GM18858 (cell line): ENCODE measurements around the gene KLHL29.

Experiments
- ATAC-seq: cut with Tn5 transposase; IDR thresholded peaks from one replicate; pipeline ENCODE4 v1.9.1; 2021; ENCODE audit not compliant: unreplicated experiment

Gene KLHL29

DNA sequence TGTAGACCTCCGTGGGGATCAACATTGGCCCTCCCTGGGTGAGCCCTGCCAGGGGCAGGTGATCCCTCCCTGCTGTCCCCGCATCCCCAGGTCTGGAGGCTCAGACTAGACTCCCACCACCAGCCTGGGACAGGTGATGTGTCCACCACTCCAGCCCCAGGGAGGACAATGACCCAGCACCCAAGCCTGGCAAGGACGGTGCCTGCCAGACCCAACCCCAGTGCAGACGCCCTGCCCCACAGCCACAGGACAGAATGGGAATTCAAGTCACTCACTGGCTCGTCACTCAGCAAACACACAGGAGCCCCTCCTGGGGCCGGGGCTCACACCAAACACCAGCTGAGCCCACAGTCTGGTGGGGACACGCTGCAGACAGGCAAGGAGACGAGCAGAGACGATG lies 302.2 kb downstream of the KLHL29 start:
- ATAC-seq = no peak

GRCh38 chr2:23687713-23688112 lies 302.7 kb downstream of the KLHL29 start:
- ATAC-seq = no peak

DNA sequence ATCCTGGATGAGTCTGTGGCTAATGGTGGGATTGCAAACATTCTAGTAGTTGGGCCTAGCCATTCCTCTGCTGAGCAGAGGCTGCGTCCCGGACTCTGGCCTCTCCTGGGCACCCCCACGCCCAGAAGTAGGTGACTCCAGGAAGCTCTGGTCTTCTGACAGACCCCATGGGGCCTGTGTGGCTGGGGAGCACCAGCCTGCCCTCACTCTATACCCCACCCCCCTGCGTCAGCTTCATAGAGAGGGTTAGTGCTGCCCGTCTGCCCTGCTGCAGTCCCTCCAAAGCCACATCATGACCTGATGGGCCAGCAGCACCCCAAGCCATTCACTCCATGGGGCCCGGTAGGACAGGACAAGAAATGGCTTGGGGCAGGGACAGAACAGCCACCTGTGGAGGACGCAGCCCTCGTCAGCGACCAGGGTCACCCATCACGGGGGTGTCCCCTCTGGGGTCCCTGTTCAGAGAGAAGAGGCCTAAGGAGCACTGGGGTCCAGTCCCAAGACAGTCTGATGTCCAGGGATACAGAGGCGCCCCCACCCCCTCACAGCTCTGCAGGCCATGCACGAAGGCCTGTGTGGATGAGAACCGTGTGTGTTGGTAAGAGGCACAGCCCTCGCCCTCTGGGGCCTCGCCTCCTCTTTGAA lies 303.6 kb downstream of the KLHL29 start:
- ATAC-seq = no peak

DNA sequence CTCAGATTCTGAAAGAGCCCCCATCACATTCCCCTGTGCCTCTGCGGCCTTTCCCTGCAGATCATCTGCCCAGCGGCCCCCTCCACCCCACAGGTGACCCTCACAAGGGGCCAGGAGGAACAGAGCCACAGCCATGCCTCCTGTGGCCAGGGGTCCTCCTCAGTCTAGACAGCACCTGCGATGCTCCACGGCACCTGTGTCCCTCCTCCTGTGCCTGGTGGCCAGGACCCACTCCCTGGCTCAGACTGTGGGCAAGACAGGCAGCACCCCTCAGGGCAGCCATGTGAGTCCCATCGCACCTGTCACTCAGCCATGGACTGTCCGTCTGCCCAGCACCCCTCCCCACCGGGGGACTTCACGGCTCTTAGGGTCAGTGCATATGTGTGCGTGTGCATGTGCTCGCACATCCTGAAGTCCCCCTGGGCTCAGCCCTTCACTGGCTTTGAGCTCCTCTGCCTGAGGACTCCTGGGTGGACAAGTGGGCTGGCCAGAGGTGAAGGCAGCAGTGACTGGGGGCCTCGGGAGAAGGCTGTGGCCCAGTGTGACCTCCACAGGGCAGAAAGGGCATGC lies 304.2 kb downstream of the KLHL29 start:
- ATAC-seq = no peak

GRCh38 chr2:23689891-23690290 lies 304.9 kb downstream of the KLHL29 start:
- ATAC-seq = no peak

DNA sequence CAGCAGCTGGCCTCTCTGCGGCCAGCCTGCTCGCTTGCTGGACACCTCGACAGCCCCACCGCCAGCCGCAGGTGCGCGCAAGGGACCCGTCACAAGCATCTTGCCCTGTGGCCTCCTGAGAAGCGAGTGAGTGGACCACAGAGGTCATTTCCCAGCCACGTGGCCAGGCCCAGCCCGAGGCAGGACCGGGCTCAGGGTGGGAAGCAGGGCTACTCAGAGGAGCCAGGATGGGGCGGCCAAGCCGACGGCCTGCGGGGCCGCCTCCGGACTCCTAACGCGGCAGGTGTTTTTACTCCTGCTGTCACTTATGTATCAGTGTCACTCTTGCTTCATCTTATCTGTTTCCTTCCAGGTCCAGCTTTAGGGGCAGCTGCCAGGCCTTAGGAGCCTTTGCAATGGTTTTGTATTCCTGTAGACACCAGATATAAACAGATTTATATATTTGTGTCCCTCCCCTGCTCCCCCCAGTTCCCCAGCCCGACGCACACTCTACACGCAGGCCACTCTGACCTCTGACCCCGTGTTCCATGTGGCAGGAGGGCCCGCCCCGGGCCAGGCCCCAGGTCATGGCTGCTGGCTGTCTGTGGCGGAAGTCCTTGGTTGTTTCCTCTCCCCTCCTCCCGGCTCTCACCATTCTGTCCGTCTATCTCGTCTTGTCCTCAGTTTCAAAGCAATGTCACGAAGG lies 305.6 kb downstream of the KLHL29 start:
- no peak for ATAC-seq

- ATAC-seq = no peak
These were observed 306.1 kb downstream of the KLHL29 start for GRCh38 chr2:23691106-23691470.

DNA sequence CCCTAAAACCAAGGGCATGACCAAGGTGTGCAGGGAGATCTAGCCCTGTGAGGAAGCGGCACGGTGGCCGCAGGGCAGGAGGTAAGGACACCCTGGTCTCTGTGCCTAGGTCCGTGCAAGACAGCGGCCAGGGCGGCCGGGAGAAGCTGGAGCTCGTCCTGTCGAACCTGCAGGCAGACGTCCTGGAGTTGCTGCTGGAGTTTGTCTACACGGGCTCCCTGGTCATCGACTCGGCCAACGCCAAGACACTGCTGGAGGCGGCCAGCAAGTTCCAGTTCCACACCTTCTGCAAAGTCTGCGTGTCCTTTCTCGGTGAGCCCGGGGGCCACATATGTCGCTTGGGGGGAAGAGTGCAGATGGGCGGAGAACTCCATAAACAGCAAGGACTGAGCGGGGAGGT lies 306.6 kb downstream of the KLHL29 start:
- no peak for ATAC-seq

- ATAC-seq = no peak
These were observed 307.3 kb downstream of the KLHL29 start for GRCh38 chr2:23692263-23692662.

DNA sequence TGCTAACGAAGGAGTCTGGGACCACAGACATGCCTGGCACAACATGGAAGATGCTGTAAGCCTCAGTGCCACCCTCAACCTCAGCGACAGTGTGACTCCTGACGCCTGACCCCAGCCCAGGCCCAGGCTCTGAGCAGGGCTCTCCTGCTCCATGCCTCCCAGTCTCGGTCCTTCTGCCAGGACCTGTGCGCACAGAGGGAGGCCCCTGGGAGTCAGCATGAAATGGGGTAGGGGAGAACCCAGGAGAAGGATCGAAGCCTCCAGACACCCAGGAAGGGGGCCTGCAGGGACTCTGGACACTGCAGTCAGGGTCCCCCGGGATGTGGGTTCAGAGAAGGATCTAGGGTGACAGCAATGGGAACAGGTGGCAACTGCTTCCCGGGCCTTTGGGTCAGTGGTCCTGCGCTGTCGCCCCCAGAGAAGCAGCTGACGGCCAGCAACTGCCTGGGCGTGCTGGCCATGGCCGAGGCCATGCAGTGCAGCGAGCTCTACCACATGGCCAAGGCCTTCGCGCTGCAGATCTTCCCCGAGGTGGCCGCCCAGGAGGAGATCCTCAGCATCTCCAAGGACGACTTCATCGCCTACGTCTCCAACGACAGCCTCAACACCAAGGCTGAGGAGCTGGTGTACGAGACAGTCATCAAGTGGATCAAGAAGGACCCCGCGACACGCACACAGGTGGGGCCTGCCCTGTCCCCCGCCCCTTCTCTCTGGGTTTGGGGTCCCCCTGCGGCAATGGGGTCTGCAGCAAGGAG lies 308.0 kb downstream of the KLHL29 start:
- ATAC-seq = no peak

DNA sequence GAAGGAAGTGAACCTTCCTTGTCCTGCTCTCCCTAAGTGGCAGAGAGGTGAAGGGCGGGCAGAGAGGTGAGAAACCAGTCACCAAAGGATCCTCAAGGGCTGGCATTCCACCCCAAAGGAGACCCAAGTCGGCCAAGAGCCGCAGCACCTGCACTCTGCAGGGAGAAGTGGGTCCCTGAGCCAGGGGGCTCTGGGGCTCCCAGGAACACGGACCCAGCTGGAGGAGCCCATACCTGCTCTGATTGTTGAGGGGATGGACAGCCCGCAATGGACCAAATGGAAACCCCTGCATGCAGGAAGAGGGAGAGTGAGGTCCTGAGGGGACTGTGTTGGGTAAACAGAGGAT lies 308.6 kb downstream of the KLHL29 start:
- ATAC-seq = no peak

GRCh38 chr2:23694058-23695045 lies 309.4 kb downstream of the KLHL29 start:
- ATAC-seq = no peak

- ATAC-seq = no peak
These were observed 310.4 kb downstream of the KLHL29 start for GRCh38 chr2:23695214-23695889.

DNA sequence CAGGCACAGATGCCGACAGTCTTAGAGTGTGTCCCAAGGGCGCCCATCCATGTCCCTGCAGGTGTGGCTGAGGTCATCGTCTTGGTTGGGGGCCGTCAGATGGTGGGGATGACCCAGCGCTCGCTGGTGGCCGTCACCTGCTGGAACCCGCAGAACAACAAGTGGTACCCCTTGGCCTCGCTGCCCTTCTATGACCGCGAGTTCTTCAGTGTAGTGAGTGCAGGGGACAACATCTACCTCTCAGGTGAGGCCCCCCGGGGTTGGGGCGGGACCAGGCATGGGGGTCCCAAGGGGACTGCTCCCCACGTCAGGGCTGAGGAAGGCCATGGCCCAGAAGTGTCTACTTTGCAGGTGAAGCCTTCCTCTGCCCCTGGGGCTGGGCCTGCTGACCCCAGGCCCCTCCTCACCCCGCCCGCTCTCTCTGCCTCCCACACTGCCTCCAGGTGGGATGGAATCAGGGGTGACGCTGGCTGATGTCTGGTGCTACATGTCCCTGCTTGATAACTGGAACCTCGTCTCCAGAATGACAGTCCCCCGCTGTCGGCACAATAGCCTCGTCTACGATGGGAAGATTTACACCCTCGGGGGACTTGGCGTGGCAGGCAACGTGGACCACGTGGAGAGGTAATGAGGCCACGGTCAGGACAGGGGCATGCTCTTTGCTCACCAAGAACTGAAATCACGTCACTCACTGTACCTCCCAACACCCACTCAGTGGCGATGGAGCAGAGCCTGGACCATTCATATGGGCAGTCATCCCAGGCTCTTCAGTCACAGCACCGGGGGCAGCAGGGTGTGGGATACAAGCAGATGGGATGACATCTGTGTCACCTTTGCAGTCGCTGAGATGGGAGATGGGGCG lies 311.1 kb downstream of the KLHL29 start:
- ATAC-seq = no peak

DNA sequence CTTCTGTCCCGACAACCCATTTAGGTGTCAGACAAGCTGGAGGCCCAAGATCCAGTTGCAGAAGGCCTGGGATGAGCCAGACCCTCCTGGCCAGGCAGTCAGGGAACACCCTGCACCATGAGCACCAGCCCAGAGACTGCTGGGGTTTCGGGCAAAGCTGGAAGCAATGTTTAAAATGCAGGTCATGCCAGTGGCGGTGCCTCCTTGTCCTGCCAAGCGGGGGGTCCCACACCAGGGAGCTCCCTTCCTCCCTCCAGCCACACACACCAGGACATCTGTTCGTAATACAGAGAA lies 311.7 kb downstream of the KLHL29 start:
- no peak for ATAC-seq

DNA sequence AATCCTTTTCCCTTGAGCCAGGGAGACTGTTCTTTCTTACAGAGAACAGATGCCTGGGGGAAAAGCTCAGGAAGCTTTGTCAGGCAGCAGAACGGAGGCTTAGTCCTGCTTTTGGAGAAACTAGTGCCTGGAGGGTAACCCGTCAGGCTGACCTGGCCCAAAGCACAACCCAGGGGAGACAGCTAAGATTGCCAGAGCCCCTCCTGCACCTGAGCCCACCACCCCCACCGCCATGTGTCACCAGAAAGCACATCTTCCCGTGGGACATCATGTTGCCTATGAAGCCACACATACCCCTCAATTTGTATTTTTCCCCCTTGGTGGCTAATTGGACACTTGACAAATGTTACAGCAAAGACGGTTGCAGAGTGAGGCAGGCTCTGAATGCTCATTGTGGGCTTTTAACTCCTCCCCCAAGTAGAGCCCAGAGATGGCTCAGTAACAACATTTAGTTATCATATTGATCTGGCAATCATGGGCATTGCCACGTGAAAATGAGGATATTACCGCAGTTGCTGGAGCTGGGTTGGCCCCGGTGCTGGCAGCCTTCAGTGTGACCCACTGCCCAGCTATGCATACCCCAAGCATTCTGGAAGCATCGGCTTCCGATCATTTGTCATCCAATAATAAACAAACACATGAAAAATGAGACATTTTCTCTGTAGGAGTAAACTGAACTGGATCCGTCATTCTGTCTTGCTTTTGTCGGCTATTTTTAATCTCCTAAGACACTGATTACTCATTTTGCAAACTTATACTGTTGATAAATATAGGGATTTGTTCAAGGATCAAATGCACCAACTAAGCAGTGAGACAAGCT lies 312.5 kb downstream of the KLHL29 start:
- ATAC-seq = no peak

- no peak for ATAC-seq
These were observed 313.2 kb downstream of the KLHL29 start for GRCh38 chr2:23698116-23698693.
